Progenitor cell of endocrine pancreas (in vitro differentiated cells): ENCODE measurements around the gene ISCA1. TPM values are rescaled to one million over a fixed set of nuclear protein-coding genes. Genes with fewer than 3 reads are reported as not detected.

Experiments
- DNase-seq: peaks from one replicate; pipeline ENCODE4 v3.0.0; 2021; ENCODE audit warnings: low spot score; ENCODE audit not compliant: unreplicated experiment
- H3K27ac Mint-ChIP-seq: 2 replicates; pipeline ENCODE4 v1.8.0; 2021; ENCODE audit warnings: mild to moderate bottlenecking, moderate library complexity, mixed read lengths
- H3K27me3 Mint-ChIP-seq: 2 replicates; pipeline ENCODE4 v1.8.0; 2021; ENCODE audit warnings: mixed read lengths
- H3K36me3 Mint-ChIP-seq: 2 replicates; pipeline ENCODE4 v1.8.0; 2022; ENCODE audit warnings: mixed read lengths; ENCODE audit not compliant: insufficient read depth
- H3K4me1 Mint-ChIP-seq: 2 replicates; pipeline ENCODE4 v1.8.0; 2021; ENCODE audit warnings: low read depth, mixed read lengths
- H3K4me3 Mint-ChIP-seq: 2 replicates; pipeline ENCODE4 v1.8.0; 2021; ENCODE audit warnings: low read depth, mild to moderate bottlenecking, moderate library complexity, mixed read lengths
- H3K9me3 Mint-ChIP-seq: 2 replicates; pipeline ENCODE4 v1.8.0; 2021; ENCODE audit warnings: low read depth, mixed read lengths
- total RNA-seq: library from RNA; stranded (reverse); gene quantifications from 2 replicates; pipeline ENCODE4 v1.2.1, GENCODE V29; 2021
- TF ChIP-seq, protein P1 (sequence below): fragments of 200-600 bp; sonication (generic); IDR thresholded peaks from one replicate; pipeline ENCODE4 v1.5.0; 2021; ENCODE audit warnings: antibody characterized with exemption, mild to moderate bottlenecking; ENCODE audit not compliant: unreplicated experiment

The ISCA1 gene
- total RNA-seq, 1 donor from 2014 or later: 37.9 TPM

DNA sequence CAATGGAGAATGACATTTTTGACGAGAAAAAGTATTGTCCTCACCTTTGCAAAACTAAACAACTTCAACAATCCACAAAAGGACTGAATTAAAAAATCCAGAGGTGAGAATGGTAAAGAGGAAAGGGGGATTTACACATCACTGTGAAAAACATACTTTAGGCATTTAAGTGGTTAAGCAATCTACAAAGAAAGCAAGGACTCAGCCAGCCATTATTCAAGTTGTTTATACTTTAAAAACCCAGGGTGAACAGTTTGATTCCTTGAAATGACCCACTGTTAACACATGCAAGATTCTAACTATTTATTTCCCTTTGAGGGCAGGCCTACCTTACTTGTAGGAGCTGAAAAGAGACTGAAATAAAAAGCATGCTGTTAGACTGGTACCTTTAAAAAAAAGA lies 42.6 kb upstream of the ISCA1 start:
- Mint-ChIP-seq H3K9me3 (no peaks in the 10 kb centered on the region), H3K36me3 (peaks cover 15% of the 10 kb centered on the region), H3K27me3 (no peaks in the 10 kb centered on the region), H3K4me1 (no peaks in the 10 kb centered on the region), H3K27ac (no peak overlapping the region), H3K4me3 (no peak overlapping the region)
- no peak for DNase-seq
- TF ChIP-seq, protein P1, sequence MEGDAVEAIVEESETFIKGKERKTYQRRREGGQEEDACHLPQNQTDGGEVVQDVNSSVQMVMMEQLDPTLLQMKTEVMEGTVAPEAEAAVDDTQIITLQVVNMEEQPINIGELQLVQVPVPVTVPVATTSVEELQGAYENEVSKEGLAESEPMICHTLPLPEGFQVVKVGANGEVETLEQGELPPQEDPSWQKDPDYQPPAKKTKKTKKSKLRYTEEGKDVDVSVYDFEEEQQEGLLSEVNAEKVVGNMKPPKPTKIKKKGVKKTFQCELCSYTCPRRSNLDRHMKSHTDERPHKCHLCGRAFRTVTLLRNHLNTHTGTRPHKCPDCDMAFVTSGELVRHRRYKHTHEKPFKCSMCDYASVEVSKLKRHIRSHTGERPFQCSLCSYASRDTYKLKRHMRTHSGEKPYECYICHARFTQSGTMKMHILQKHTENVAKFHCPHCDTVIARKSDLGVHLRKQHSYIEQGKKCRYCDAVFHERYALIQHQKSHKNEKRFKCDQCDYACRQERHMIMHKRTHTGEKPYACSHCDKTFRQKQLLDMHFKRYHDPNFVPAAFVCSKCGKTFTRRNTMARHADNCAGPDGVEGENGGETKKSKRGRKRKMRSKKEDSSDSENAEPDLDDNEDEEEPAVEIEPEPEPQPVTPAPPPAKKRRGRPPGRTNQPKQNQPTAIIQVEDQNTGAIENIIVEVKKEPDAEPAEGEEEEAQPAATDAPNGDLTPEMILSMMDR: no peak

DNA sequence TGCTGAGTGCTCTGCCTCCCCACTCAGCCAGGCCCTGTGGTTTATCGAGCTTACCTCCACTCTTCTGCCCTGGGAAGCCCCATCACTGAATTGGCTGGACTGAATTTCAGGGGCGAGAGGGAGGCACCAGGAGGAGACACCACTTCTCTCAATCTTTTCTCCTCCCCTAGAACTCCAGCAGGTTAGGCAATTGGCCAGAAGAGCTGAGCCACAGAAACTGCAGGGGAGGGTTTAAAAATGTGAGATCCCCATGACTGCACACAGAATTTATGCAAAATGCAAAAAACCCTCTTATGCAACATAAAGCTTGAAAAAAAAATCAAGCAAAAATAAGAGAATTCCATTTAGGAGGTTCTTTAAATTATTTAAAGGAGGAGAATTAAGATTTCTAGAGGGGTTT lies 42.0 kb upstream of the ISCA1 start:
- no peaks in the 10 kb centered on the region for H3K27me3 Mint-ChIP-seq
- H3K4me1 Mint-ChIP-seq: no peaks in the 10 kb centered on the region

DNA sequence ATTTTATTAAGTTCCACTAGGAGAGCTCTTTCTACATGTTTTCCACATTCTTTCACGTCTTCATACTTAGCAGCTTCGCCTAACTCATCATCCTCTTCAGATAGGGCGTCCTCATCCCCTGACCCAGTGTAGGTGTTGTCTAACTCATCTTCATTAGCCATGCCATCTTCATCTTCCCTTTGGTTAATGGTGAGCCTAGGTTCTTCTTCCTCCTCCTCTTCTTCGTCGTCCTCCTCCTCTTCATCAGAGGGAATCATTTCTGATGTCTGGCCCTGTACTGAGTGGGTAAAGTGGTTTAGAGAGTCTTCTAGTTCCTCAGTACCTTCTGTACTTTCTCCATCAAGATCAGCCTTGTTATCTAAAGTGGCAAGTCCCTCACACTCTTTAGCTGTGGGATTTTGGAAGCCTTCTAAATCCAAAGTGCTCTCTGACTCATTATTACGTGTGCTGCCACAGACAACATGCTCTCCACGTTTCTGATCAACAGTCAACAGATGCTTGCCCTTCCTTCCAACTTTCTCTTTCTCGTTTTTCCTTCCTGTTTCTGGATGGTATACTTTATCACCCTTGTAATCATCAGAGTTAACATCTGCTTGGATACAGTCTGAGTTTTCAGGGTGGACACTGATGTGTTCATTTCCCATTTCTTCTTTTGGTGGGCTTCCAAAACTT lies 40.8 kb upstream of the ISCA1 start:
- H3K9me3 Mint-ChIP-seq: no peaks in the 10 kb centered on the region
- H3K4me1 Mint-ChIP-seq: no peaks in the 10 kb centered on the region
- DNase-seq: no peak
- H3K27me3 Mint-ChIP-seq: no peaks in the 10 kb centered on the region
- no peak overlapping the region for H3K4me3 Mint-ChIP-seq
- H3K36me3 Mint-ChIP-seq: peaks cover 15% of the 10 kb centered on the region
- TF ChIP-seq, protein P1: no peak
- no peak overlapping the region for H3K27ac Mint-ChIP-seq

More for the DNA sequence above, 42.0 kb upstream of the ISCA1 start:
- Mint-ChIP-seq H3K9me3 (no peaks in the 10 kb centered on the region), H3K27ac (no peak overlapping the region), H3K4me3 (no peak overlapping the region), H3K36me3 (peaks cover 15% of the 10 kb centered on the region)
- DNase-seq: no peak
- TF ChIP-seq, protein P1: no peak

DNA sequence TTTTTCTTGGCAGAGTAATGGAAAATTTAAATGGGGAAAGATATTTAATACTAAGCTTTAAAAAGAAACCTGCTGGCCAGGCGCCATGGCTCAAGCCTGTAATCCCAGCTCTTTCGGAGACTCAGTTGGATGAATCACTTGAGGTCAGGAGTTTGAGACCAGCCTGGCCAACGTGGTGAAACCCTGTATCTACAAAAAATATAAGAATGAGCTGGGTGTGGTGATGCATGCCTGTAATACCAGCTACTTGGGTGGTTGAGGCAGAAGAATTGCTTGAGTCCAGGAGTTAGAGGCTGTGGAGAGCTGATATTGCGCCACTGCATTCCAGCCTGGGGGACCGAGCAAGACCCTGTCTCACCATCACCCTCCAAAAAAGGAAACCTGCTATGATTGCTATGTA lies 39.0 kb upstream of the ISCA1 start:
- Mint-ChIP-seq H3K4me3 (no peak overlapping the region), H3K27ac (no peak overlapping the region), H3K9me3 (no peaks in the 10 kb centered on the region), H3K27me3 (no peaks in the 10 kb centered on the region), H3K4me1 (no peaks in the 10 kb centered on the region), H3K36me3 (peaks cover 16% of the 10 kb centered on the region)
- TF ChIP-seq, protein P1: no peak
- DNase-seq: no peak

DNA sequence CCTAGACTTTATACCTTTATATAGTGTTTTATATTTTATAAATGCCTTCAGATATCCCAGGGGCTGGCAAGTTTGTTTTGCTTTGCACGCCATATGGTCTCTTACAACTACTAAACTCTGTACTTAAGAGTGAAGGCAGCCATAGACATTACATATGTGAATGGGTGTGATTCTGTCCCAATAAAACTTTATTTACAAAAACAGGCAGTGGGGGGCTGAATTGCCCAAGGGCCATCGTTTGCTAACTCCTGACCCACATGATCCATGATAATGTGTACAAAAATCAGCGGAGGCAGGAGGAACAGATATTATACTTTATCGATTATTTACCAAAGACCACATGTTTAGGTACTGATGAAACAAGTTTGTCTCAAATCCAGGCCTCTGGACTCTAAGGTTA lies 35.8 kb upstream of the ISCA1 start:
- Mint-ChIP-seq H3K4me1 (no peaks in the 10 kb centered on the region), H3K4me3 (no peak overlapping the region), H3K9me3 (no peaks in the 10 kb centered on the region), H3K36me3 (peaks cover 37% of the 10 kb centered on the region), H3K27ac (no peak overlapping the region), H3K27me3 (no peaks in the 10 kb centered on the region)
- TF ChIP-seq, protein P1: no peak
- DNase-seq: no peak
